Measurements from ENCODE around the gene SEMA5A.

The SEMA5A gene

GRCh38 chr5:9545992-9546851 is at the start of gene SEMA5A:
SEMA5A (minus strand) TSS chr5:9546075; CDS start chr5:9379946, 166,129 bp downstream.
- peak within 1 kb of the TSS; percentile 89 for H3K4me3 ChIP-seq (ENCODE audit: control insufficient read depth, low read depth, low read length)
- no peak for TF ChIP-seq CTCF (conservative IDR thresholded peaks at IDR 0.05; ENCODE audit: control insufficient read depth, insufficient read depth, low read depth, low read length)
- peak; percentile 42 for DNase-seq (ENCODE audit: low read depth)

GRCh38 chr5:9594913-9595312 is 49.0 kb upstream of the SEMA5A start:
- no peak for DNase-seq (ENCODE audit: low read depth)
- no peak overlapping the region for H3K4me3 ChIP-seq (ENCODE audit: control insufficient read depth, low read depth, low read length)
- TF ChIP-seq CTCF (conservative IDR thresholded peaks at IDR 0.05; ENCODE audit: control insufficient read depth, insufficient read depth, low read depth, low read length), result no peak

- no peak for DNase-seq (ENCODE audit: low read depth)
- H3K4me3 ChIP-seq (ENCODE audit: control insufficient read depth, low read depth, low read length), result no peak overlapping the region
- TF ChIP-seq CTCF (conservative IDR thresholded peaks at IDR 0.05; ENCODE audit: control insufficient read depth, insufficient read depth, low read depth, low read length), result no peak
Observed at GRCh38 chr5:9589049-9589835, 43.4 kb upstream of the SEMA5A start.

- TF ChIP-seq CTCF (conservative IDR thresholded peaks at IDR 0.05; ENCODE audit: control insufficient read depth, insufficient read depth, low read depth, low read length), result no peak
Observed at GRCh38 chr5:9588254-9588653, 42.4 kb upstream of the SEMA5A start.

GRCh38 chr5:9587135-9587534 is 41.3 kb upstream of the SEMA5A start:
- no peak for DNase-seq (ENCODE audit: low read depth)
- no peak for TF ChIP-seq CTCF (conservative IDR thresholded peaks at IDR 0.05; ENCODE audit: control insufficient read depth, insufficient read depth, low read depth, low read length)
- H3K4me3 ChIP-seq (ENCODE audit: control insufficient read depth, low read depth, low read length), result no peak overlapping the region

More at GRCh38 chr5:9588254-9588653, 42.4 kb upstream of the SEMA5A start:
- H3K4me3 ChIP-seq (ENCODE audit: control insufficient read depth, low read depth, low read length), result no peak overlapping the region
- no peak for DNase-seq (ENCODE audit: low read depth)

- no peak overlapping the region for H3K4me3 ChIP-seq (ENCODE audit: control insufficient read depth, low read depth, low read length)
- no peak for TF ChIP-seq CTCF (conservative IDR thresholded peaks at IDR 0.05; ENCODE audit: control insufficient read depth, insufficient read depth, low read depth, low read length)
- DNase-seq (ENCODE audit: low read depth), result peak; percentile 15
Observed at GRCh38 chr5:9582406-9582805, 36.5 kb upstream of the SEMA5A start.

Data from fibroblast of mammary gland (primary cell).